Karpas-422 (cell line): ENCODE results near the gene TADA3. TPM values are rescaled to one million over a fixed set of nuclear protein-coding genes. Genes with fewer than 3 reads are reported as not detected.

ENCODE experiments used
- DNase-seq: peaks from one replicate; pipeline ENCODE4 v3.0.0-alpha.2; 2015
- H2AFZ ChIP-seq: fragments of 200-600 bp; sonication (generic); 2 replicates; pipeline ENCODE4 v1.6.1; 2014; ENCODE audit warnings: antibody characterized with exemption, low read length, mixed read lengths
- H3K27ac ChIP-seq: fragments of 200-600 bp; sonication (generic); 2 replicates; pipeline ENCODE4 v1.5.1; 2014; ENCODE audit warnings: mild to moderate bottlenecking, low read length, moderate library complexity
- H3K27me3 ChIP-seq: fragments of 200-600 bp; sonication (generic); 2 replicates; pipeline ENCODE4 v1.6.1; 2014; ENCODE audit warnings: low read length, mixed read lengths
- H3K36me3 ChIP-seq: fragments of 200-600 bp; sonication (generic); 2 replicates; pipeline ENCODE4 v1.6.1; 2014; ENCODE audit warnings: low read length, mixed read lengths; ENCODE audit not compliant: insufficient read depth
- H3K4me1 ChIP-seq: fragments of 200-600 bp; sonication (generic); 2 replicates; pipeline ENCODE4 v1.6.1; 2014; ENCODE audit warnings: mild to moderate bottlenecking, low read length, mixed read lengths
- H3K4me2 ChIP-seq: fragments of 200-600 bp; sonication (generic); 2 replicates; pipeline ENCODE4 v1.6.1; 2014; ENCODE audit warnings: low read length, low read depth, mild to moderate bottlenecking; ENCODE audit not compliant: poor library complexity, severe bottlenecking
- H3K4me3 ChIP-seq: fragments of 200-600 bp; sonication (generic); 2 replicates; pipeline ENCODE4 v1.5.1; 2014; ENCODE audit warnings: mild to moderate bottlenecking, antibody characterized with exemption, low read length, mixed read lengths
- H3K79me2 ChIP-seq: fragments of 200-600 bp; sonication (generic); 2 replicates; pipeline ENCODE4 v1.6.1; 2014; ENCODE audit warnings: mild to moderate bottlenecking, low read length, mixed read lengths
- H3K9ac ChIP-seq: fragments of 200-600 bp; sonication (generic); 2 replicates; pipeline ENCODE4 v1.6.0; 2014; ENCODE audit warnings: low read length
- H3K9me2 ChIP-seq: fragments of 200-600 bp; sonication (generic), shearing (Covaris generic); replicated peaks from 2 replicates; pipeline ENCODE4 v1.6.0; 2014; ENCODE audit warnings: mild to moderate bottlenecking, low read length, moderate library complexity; ENCODE audit not compliant: insufficient read depth
- H3K9me3 ChIP-seq: fragments of 300-700, 200-600 bp; sonication (generic); 2 replicates; pipeline ENCODE4 v1.6.1; 2014; ENCODE audit warnings: low read length, mixed read lengths
- H4K20me1 ChIP-seq: fragments of 200-600 bp; sonication (generic); 2 replicates; pipeline ENCODE4 v1.6.1; 2014; ENCODE audit warnings: mild to moderate bottlenecking, antibody characterized with exemption, low read length, low read depth; ENCODE audit not compliant: insufficient read depth
- total RNA-seq: library from RNA; depleted of rRNA; stranded (reverse); fragments of >200 nt; shearing (Covaris generic); gene quantifications from 2 replicates; pipeline ENCODE4 v1.2.3, GENCODE V29; 2014; ENCODE audit warnings: low replicate concordance

TADA3 gene
- total RNA-seq, 1 experiment from 2014 or later = 80.2 TPM

- H3K9me2 ChIP-seq = no peaks in the 10 kb centered on the region
- no peak overlapping the region for H2AFZ ChIP-seq
- H3K9ac ChIP-seq = no peak overlapping the region
- H3K9me3 ChIP-seq = no peaks in the 10 kb centered on the region
- H3K27me3 ChIP-seq = no peaks in the 10 kb centered on the region
- no peak for DNase-seq
- no peaks in the 10 kb centered on the region for H3K79me2 ChIP-seq
- peaks cover 35% of the 10 kb centered on the region for H3K4me1 ChIP-seq
- no peak overlapping the region for H3K27ac ChIP-seq
- peaks cover 12% of the 10 kb centered on the region; the same call in 1 of the 2 replicates for H3K36me3 ChIP-seq
- H3K4me2 ChIP-seq = no peak overlapping the region
- H3K4me3 ChIP-seq = no peak overlapping the region
- no peaks in the 10 kb centered on the region for H4K20me1 ChIP-seq
Measured at GRCh38 chr3:9783954-9784353, 8.3 kb downstream of the TADA3 start.

- H3K27ac ChIP-seq = no peak overlapping the region
- H4K20me1 ChIP-seq = no peaks in the 10 kb centered on the region
- H3K4me1 ChIP-seq = peaks cover 44% of the 10 kb centered on the region
- no peak overlapping the region for H3K4me3 ChIP-seq
- no peaks in the 10 kb centered on the region for H3K9me3 ChIP-seq
- H2AFZ ChIP-seq = no peak overlapping the region
- H3K9ac ChIP-seq = no peak overlapping the region
- DNase-seq = no peak
- H3K27me3 ChIP-seq = no peaks in the 10 kb centered on the region
- no peaks in the 10 kb centered on the region for H3K9me2 ChIP-seq
- no peaks in the 10 kb centered on the region for H3K79me2 ChIP-seq
- no peak overlapping the region for H3K4me2 ChIP-seq
- H3K36me3 ChIP-seq = peaks cover 12% of the 10 kb centered on the region; the same call in 1 of the 2 replicates
Measured at GRCh38 chr3:9782770-9783169, 9.5 kb downstream of the TADA3 start.

- Histone ChIP-seq H3K4me1 (peaks cover 47% of the 10 kb centered on the region), H3K9me2 (no peaks in the 10 kb centered on the region), H3K9me3 (no peaks in the 10 kb centered on the region), H3K27me3 (no peaks in the 10 kb centered on the region), H2AFZ (no peak overlapping the region), H3K4me2 (no peak overlapping the region), H4K20me1 (no peaks in the 10 kb centered on the region), H3K79me2 (no peaks in the 10 kb centered on the region), H3K27ac (peak overlapping the region; percentile 90), H3K4me3 (no peak overlapping the region), H3K9ac (peak overlapping the region; percentile 68; the same call in 1 of the 2 replicates), H3K36me3 (peaks cover 7% of the 10 kb centered on the region; the same call in 1 of the 2 replicates)
- no peak for DNase-seq
Measured at GRCh38 chr3:9781978-9782603, 10.2 kb downstream of the TADA3 start.

GRCh38 chr3:9781551-9781950 lies 10.7 kb downstream of the TADA3 start:
- H3K27ac ChIP-seq = peak overlapping the region; percentile 90
- H3K4me2 ChIP-seq = peak overlapping the region; percentile 53
- H3K79me2 ChIP-seq = no peaks in the 10 kb centered on the region
- peaks cover 5% of the 10 kb centered on the region; the same call in 1 of the 2 replicates for H3K36me3 ChIP-seq
- H3K9me3 ChIP-seq = no peaks in the 10 kb centered on the region
- peaks cover 47% of the 10 kb centered on the region for H3K4me1 ChIP-seq
- no peak overlapping the region; the same call in 1 of the 2 replicates for H3K4me3 ChIP-seq
- H3K9me2 ChIP-seq = no peaks in the 10 kb centered on the region
- no peaks in the 10 kb centered on the region for H3K27me3 ChIP-seq
- no peaks in the 10 kb centered on the region for H4K20me1 ChIP-seq
- H2AFZ ChIP-seq = no peak overlapping the region
- DNase-seq = no peak
- peak overlapping the region; percentile 68 for H3K9ac ChIP-seq

- Histone ChIP-seq H3K4me3 (0 out of 2 replicates have a peak overlapping the region, but pooled peaks have one; percentile 32), H3K4me2 (peak overlapping the region; percentile 53), H3K27me3 (no peaks in the 10 kb centered on the region), H3K4me1 (peaks cover 47% of the 10 kb centered on the region), H2AFZ (no peak overlapping the region), H3K9me2 (no peaks in the 10 kb centered on the region), H3K9ac (peak overlapping the region; percentile 68), H3K79me2 (no peaks in the 10 kb centered on the region), H3K9me3 (no peaks in the 10 kb centered on the region), H4K20me1 (no peaks in the 10 kb centered on the region), H3K36me3 (no peaks in the 10 kb centered on the region), H3K27ac (peak overlapping the region; percentile 90)
- no peak for DNase-seq
Measured at GRCh38 chr3:9780910-9781309, 11.4 kb downstream of the TADA3 start.

GRCh38 chr3:9780458-9780812 lies 11.8 kb downstream of the TADA3 start:
- H3K9ac ChIP-seq = peak overlapping the region; percentile 68
- H3K27ac ChIP-seq = peak overlapping the region; percentile 90

GRCh38 chr3:9779721-9780457 lies 12.4 kb downstream of the TADA3 start:
- H3K27me3 ChIP-seq = no peaks in the 10 kb centered on the region
- peak overlapping the region; percentile 90 for H3K27ac ChIP-seq
- no peaks in the 10 kb centered on the region for H3K79me2 ChIP-seq
- no peaks in the 10 kb centered on the region for H4K20me1 ChIP-seq
- no peaks in the 10 kb centered on the region for H3K9me2 ChIP-seq
- peak overlapping the region; percentile 32; the same call in 1 of the 2 replicates for H3K4me3 ChIP-seq
- peak overlapping the region; percentile 68 for H3K9ac ChIP-seq
- H3K36me3 ChIP-seq = no peaks in the 10 kb centered on the region
- DNase-seq = peak; percentile 86
- H3K4me1 ChIP-seq = peaks cover 47% of the 10 kb centered on the region
- no peak overlapping the region for H2AFZ ChIP-seq
- H3K9me3 ChIP-seq = no peaks in the 10 kb centered on the region
- H3K4me2 ChIP-seq = peak overlapping the region; percentile 53

More at GRCh38 chr3:9780458-9780812, 11.8 kb downstream of the TADA3 start:
- Histone ChIP-seq H3K27me3 (no peaks in the 10 kb centered on the region), H3K36me3 (no peaks in the 10 kb centered on the region), H4K20me1 (no peaks in the 10 kb centered on the region), H3K4me2 (peak overlapping the region; percentile 53), H3K79me2 (no peaks in the 10 kb centered on the region), H2AFZ (no peak overlapping the region), H3K4me3 (peak overlapping the region; percentile 32; the same call in 1 of the 2 replicates), H3K4me1 (peaks cover 47% of the 10 kb centered on the region), H3K9me2 (no peaks in the 10 kb centered on the region), H3K9me3 (no peaks in the 10 kb centered on the region)
- no peak for DNase-seq

- H3K79me2 ChIP-seq = no peaks in the 10 kb centered on the region
Measured at GRCh38 chr3:9779075-9779593, 13.1 kb downstream of the TADA3 start.

More at GRCh38 chr3:9779075-9779593, 13.1 kb downstream of the TADA3 start:
- no peak for DNase-seq
- Histone ChIP-seq H4K20me1 (no peaks in the 10 kb centered on the region), H3K27me3 (no peaks in the 10 kb centered on the region), H3K4me3 (peak overlapping the region; percentile 32; the same call in 1 of the 2 replicates), H3K9ac (no peak overlapping the region), H3K9me2 (no peaks in the 10 kb centered on the region), H3K36me3 (no peaks in the 10 kb centered on the region), H3K4me2 (peak overlapping the region; percentile 53), H3K4me1 (peaks cover 47% of the 10 kb centered on the region), H3K27ac (peak overlapping the region; percentile 90), H2AFZ (no peak overlapping the region), H3K9me3 (no peaks in the 10 kb centered on the region)
